ENCODE measurements around the gene PVRIG.
"Not testable (repeated sequence)": the region's sequence is repeated elsewhere in the genome, so short reads cannot be mapped to it uniquely, and the experiment has no call there.

Gene PVRIG

GRCh38 chr7:100219801-100220585 lies at the start of gene PVRIG:
Gene PVRIG (plus strand): TSS chr7:100219949. CDS start chr7:100219971, 22 bp downstream.
- peak; percentile 86 for DNase-seq

GRCh38 chr7:100170101-100170897 lies 49.5 kb upstream of the PVRIG start:
- DNase-seq, result no peak

GRCh38 chr7:100171087-100171681 lies 48.6 kb upstream of the PVRIG start:
- no peak for DNase-seq

GRCh38 chr7:100171840-100172239 lies 47.9 kb upstream of the PVRIG start:
- DNase-seq, result no peak

GRCh38 chr7:100173806-100174495 lies 45.8 kb upstream of the PVRIG start:
- DNase-seq, result no peak

- DNase-seq, result no peak
Observed at GRCh38 chr7:100174582-100174981, 45.2 kb upstream of the PVRIG start.

GRCh38 chr7:100175296-100175935 lies 44.3 kb upstream of the PVRIG start:
- no peak for DNase-seq

- no peak for DNase-seq
Observed at GRCh38 chr7:100176096-100177044, 43.4 kb upstream of the PVRIG start.

- DNase-seq, result peak; percentile 99
Observed at GRCh38 chr7:100177045-100178001, 42.4 kb upstream of the PVRIG start, which contains the start of the genes GPC2 and STAG3. Gene GPC2 (minus strand): TSS chr7:100177381. CDS start chr7:100177199, 182 bp downstream. Gene STAG3 (plus strand): TSS chr7:100177918. CDS start chr7:100180557, 2,639 bp downstream.

GRCh38 chr7:100180084-100180483 lies 39.7 kb upstream of the PVRIG start:
- not testable (repeated sequence) for DNase-seq

- not testable (repeated sequence) for DNase-seq
Observed at GRCh38 chr7:100182616-100183015, 37.1 kb upstream of the PVRIG start.

GRCh38 chr7:100183090-100183489 lies 36.7 kb upstream of the PVRIG start:
- DNase-seq, result not testable (repeated sequence)

GRCh38 chr7:100185726-100186125 lies 34.0 kb upstream of the PVRIG start:
- DNase-seq, result no peak

- no peak for DNase-seq
Observed at GRCh38 chr7:100189061-100189460, 30.7 kb upstream of the PVRIG start.

GRCh38 chr7:100190048-100190711 lies 29.6 kb upstream of the PVRIG start:
- no peak for DNase-seq

GRCh38 chr7:100191775-100192174 lies 28.0 kb upstream of the PVRIG start:
- no peak for DNase-seq

- DNase-seq, result not testable (repeated sequence)
Observed at GRCh38 chr7:100192281-100192862, 27.4 kb upstream of the PVRIG start.

GRCh38 chr7:100192969-100193368 lies 26.8 kb upstream of the PVRIG start:
- DNase-seq, result no peak

GRCh38 chr7:100195222-100195621 lies 24.5 kb upstream of the PVRIG start:
- no peak for DNase-seq

Measured in activated CD8-positive, alpha-beta memory T cell treated with anti-CD3 and anti-CD28 coated beads for 24 hours (primary cell).